HG03103 (cell line): ENCODE results near the gene OCSTAMP.

Experiments used
- ATAC-seq: cut with Tn5 transposase; IDR thresholded peaks from one replicate; pipeline ENCODE4 v1.9.1; 2021; ENCODE audit warnings: low read depth; ENCODE audit not compliant: unreplicated experiment

OCSTAMP gene

GRCh38 chr20:46554828-46555227 is 4.4 kb upstream of the OCSTAMP start:
- no peak for ATAC-seq

- no peak for ATAC-seq
Observed at GRCh38 chr20:46553926-46554325, 3.5 kb upstream of the OCSTAMP start.

DNA sequence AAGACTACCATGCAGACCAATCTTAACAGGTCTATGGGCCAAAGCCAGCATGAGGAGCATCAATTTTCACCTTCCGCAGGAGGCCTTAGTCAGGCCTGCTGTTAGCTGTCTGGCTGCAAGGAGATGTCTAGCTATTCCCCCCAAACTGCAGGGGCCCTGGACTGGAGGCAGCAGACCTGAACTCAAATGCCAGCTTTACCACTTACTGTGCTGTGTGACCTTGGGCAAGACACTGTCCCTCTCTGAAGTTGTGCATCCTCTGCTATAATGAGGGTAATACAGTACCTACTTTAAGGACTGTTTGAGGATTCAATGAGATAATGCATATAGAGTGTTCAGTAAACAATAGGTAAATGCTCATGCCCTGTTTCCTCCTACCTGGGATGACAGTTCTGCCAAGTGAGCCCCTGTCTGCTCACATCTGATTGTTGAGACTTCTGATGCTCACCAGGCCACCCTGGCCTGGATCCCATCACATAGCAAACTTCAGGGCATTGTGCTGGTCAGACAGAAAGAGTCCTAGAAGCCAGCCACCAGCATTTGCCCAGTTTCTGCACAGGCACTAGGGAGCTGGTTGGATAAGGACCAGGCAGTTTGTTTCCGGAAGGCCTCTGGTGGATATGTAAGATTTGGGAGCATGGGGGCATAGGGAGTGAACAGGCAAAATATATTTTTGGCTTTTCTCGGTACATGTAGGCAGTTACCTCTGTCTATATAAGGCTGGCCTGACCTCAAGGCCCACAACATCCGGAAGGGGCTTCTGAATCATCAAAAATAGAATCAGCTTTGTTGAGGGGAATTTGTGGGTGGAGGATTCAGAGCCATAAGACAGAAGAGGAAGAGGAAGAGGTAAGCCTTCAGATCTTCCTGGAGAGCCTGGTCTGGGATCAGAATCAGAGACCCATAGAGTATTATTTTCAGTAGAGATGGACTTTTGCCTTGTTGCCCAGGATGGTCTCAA is 2.3 kb upstream of the OCSTAMP start:
- peak; percentile 71 for ATAC-seq

DNA sequence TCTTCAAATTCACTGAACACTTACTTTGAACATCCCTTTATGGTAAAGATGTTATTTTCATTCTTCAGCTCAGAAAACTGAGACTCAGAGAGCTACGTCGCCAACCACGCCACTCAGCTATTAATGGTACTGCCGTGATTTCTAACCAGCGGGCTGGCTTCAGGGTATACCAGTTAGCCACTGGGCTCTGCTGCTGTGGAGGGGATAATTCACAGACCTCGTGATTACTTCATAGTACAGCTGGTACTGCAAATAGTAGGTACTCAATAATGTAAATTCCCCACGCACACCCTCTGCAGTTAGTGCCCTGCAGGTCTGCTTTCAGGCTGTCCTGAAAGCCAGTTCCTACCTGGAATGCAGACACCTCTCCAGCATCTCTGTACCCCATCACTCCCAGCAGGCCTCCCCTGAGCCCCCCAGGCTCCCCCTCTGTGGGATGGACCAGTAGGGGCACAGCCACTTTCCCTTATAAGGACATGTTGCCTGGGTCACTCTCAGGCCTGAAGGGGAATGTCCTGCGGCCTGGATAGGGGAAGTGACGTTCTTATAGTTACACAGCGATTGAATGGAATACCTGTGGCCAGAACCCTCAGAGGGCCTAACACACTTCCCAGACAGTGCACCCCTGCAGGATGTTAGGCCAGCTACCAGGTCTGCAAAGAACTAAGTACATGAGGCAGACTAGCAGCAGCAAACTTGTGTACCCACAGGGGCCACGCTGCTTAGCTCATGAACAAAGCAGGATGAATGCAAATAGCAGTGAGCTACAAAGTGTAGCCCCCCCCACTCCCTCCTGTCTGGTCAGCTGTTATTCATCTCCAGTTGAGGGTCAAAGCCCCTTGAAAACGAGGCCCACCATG is 1.3 kb upstream of the OCSTAMP start:
- no peak for ATAC-seq

DNA sequence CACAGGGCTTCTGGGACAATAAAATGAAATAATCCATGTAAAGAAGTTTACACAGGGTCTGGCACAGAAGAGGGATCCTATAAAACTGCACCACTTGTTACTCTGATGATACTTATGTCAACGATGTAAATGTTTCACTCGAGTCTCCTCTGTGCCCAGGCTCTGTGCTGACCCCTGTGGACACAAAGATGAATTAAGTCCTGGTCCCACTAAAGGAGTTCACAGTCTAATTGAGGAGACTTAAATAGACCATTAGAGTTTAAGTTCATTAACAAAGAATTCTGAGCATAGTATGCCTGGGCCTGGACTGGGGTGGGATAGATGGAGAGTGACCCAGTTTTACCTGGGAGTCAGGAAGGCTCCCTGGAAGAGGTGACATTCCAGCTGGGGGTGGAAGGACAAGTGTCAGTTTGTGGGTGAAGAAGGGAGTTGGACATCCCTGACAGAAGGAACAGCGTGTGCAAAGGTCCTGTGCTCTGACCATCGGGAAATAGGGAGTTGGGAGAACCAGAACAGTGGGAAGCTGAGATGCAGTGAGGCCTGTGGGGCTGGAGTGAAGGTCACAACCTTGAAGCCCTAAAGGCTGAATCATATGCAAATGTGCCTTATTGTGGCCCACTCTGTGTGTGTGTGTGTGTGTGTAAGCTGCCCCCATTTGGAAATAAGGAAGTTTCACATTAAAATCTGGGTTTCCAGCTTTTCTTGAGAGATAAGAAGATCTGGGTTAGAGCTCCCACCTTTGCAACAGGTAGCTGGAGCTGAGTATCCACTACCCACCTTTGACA is 1.1 kb downstream of the OCSTAMP start:
- no peak for ATAC-seq

- no peak for ATAC-seq
Observed at GRCh38 chr20:46548688-46549087, 1.8 kb downstream of the OCSTAMP start.

DNA sequence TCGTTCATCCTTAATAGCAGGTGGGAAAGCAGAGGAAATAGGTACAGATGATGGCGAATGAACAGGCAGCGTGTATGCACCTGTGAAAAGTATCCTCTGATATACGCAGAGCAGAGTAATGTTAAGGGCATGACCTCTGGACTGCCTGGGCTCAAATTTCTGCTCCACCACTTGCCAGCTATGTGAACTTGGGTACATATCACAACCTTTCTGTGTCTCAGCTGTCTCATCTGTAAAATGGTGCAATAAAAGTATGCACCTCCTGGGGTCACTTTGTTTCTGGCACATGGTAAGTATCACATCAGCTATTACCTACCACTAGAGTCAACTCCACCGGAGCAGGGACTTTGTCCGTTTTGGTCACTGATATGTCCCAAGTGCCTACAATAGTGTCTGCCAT is 2.5 kb downstream of the OCSTAMP start:
- ATAC-seq: no peak

DNA sequence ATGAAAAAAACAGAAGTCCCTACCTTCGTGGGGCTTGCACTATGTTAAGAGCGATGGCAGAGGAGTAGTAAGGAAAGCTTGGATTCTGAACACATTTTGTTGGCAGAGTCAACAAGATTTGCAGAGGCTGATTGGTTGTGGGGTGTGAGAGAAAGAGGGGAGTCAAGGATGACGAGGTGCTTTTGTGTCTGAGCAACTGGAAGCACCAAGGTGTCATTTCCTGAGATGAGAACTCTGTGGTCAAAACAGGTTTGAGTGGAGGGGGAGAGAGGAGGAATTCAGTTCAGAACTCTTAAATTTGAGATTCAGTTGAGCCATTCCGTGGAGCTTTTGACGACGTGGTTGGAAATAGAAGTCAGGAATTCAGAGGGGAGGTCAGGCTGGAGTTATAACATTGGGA is 3.5 kb downstream of the OCSTAMP start:
- no peak for ATAC-seq

- ATAC-seq: no peak
Observed at GRCh38 chr20:46546298-46546697, 4.2 kb downstream of the OCSTAMP start.

DNA sequence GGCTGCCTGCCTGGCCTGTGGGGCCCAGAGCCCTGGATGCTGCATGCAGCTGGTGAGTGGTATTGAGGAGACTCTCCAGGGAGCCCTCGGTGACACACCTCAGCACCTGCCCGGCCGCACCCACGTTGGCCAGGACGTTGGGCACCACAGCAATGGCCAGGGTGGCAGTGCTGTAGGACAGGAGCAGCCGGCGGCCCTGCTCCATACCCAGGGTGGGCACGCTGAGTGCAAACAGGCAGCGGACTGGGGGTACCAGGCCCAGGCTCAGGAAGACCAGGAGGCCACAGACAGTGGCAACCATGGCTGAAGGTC is 4.7 kb downstream of the OCSTAMP start:
- ATAC-seq: no peak

DNA sequence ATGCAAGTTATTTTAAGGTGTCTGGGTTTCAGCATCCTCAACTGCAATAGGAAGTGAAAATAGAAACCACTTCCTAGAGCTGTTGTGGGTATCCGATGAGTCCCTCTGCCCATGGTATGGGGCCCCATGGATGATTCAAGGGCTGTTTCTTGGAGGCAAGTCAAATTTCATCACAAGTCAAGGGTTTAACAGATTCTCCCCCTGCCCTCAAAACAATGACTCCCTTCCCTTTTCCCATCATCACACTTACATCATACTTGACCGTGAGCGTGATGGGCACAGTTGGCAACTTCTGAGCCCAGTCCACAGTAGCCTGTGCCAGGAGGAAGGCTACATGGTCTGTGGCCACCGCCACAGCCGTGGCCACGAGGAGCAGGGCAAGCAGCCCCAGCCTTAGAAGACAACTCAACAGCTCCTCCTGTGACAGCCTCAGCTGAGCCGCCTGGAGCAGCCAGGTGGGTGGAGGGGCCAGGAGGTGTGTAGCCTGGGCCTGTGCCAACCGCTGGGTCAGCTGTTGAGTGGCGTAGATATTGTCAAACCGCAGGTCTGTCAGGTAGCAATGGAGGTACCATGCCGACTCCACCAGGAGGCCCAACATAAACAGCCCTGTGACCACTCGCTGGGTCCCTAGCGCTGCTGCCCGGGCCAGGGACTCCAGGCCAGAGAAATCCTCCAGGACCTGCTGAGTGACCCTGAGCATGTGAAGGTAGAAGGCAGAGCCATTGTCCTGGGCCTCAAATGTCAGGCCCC is 5.2 kb downstream of the OCSTAMP start:
- no peak for ATAC-seq

DNA sequence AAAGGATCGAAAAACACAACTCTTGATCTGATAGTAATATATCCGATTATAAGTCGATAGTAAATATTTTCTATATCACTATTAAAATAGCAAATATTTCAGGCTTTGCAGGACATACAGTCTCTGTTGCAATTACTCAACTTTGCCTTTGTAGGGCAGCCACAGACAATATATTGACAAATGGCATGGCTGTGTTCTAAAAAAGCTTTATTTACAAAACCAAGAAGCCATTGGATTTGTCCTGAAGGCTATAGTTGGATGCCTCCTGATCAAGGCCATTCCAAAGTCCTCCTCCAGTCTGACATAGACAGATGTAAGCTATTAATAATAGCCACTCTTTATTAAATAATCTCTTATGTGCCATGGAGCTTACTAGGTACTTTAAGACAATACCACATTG is 5.9 kb downstream of the OCSTAMP start:
- no peak for ATAC-seq

- no peak for ATAC-seq
Observed at GRCh38 chr20:46543959-46544358, 6.5 kb downstream of the OCSTAMP start.

- no peak for ATAC-seq
Observed at GRCh38 chr20:46543033-46543432, 7.4 kb downstream of the OCSTAMP start.

DNA sequence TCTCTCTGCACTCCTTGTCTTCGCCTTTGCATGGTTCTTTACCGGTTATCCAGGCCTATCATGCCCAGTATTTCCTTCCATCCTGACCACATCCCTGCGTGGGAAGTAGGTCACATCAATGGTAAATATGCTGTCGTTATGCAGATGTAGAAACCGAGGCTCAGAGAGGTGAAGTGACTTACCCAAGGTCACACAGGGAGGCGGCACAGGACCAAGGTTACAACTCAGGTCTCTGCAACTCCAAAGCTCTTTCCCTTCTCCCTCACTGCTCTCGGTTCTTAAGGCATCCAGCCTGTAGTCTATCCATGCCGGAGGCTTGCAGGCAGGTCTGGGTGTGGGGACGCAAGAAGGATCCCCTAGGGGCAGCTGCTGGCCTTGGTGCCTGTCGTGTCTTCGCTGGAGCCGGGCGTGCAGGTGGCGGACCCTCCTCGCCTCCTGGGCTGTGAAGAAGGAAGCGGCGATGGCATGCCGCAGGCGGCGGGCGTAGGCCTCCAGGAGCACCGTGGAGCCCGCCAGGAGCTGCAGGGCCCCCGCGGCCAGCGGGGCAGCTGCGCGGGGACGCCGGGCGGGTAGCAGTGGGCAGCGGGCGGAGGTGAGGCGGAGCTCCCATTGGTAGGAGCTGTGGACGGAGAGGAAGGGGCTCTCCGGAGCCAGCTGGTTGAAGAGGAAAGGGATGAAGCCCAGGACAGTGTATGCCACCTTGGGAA is 9.1 kb downstream of the OCSTAMP start:
- ATAC-seq: no peak

GRCh38 chr20:46539113-46539512 is 11.3 kb downstream of the OCSTAMP start:
- no peak for ATAC-seq

GRCh38 chr20:46530640-46531039 is 19.8 kb downstream of the OCSTAMP start:
- no peak for ATAC-seq

DNA sequence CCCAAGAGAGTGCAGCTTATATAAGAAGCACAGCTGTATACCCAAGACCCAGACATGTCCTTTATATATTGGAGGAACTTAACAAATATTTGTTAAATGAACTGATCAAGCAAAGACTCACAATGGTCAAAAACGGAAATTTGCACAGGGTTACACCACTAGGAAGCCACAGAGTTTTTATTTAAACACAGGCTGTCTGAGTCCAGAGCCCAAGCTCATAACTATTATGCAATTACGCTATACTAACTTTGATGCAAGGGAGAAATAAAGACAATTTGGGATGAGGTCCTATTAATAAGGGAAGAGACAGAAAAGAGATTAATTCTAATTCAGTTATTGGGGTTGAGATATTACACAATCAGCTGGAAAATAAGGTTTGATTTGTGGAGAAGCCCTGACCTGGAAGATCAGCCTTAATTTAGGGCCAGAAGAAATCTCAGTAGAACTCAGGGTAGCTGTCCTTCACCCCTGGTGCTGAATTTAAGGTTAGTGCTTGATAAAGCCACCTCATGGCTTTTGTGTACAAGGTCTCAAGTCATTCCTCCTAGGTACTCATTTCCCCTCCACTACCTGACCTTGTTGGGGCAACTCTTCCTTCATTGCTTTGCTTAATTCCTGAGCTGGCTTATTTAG is 26.6 kb downstream of the OCSTAMP start:
- no peak for ATAC-seq

DNA sequence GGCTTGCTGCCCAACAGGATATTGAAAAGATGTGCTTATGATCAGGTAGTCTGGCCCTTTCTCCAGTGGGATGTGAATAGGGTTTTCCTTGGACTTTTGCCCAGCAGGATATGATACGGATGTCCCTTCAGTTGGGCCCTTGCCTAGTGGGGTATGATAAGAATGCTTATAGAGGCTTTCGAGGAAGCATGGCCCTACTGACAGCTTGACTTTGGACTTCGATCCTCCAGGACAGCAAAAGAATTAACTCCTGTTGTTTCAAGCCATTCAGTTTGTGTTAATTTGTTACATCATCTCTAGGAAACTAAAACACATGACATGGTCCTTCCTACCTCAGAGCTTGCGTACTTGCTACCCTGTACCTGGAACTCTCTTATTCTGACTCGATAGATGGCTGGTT is 27.3 kb downstream of the OCSTAMP start:
- no peak for ATAC-seq
